ENCODE results near the gene ANKRD34A. TPM values are rescaled to one million over a fixed set of nuclear protein-coding genes. Genes with fewer than 3 reads are reported as not detected.
A peak's percentile ranks its signal among the peaks of the same experiment; 100 is the strongest.

ANKRD34A gene
- total and polyA plus RNA-seq, 2 of the 13 experiments (the other 11 are each of a cell fraction or from before 2014, with no cell fraction given): 0.05 to 0.07 TPM

DNA sequence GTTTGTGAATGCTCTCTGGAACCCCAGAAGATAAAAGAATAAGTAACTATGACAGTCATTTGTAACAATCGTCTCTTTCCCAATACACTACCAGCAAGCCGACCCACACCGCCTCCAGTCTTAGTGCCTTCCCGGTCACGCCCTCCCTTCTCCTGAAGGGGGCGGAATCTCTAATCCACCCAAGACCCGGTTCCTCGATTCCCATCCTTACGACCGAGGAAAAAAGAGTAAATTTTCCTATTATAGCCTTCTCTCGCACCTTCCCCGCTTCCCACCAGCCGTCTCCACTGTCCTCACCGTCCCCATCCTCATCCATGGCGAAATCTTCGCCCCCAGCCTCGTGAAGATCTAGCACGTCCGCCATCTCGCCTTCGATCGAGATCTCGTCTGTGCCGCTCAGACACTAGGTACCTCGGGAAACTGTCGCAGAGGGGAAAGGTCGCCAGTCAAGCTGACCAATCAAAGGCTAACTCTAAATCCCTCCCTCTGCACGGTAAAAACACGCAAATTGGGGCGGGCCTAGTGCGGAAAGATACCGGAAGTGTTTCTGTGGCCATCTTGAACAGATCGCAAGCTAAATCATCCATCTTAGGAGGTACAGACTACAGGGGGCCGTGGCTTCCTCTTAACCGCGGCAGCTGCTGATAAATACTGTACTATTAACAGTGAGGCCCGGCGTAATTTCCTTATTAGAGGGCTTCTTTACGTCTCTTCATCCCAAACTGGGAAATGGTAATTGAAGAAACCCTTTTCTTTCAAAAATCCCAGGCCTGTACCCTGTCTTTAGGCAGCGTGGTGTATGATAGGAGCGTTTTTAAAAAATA lies 37.1 kb downstream of the ANKRD34A start, which contains the start of gene RBM8A (continued):
- TF ChIP-seq USF2 (IDR thresholded peaks at IDR 0.05; ENCODE audit: low read depth, low read length) (no peak), USF2 (CRISPR knock-in tag; IDR thresholded peaks at IDR 0.05; ENCODE audit: borderline replicate concordance) (no peak), SKI (IDR thresholded peaks at IDR 0.05; ENCODE audit: partially characterized antibody) (no peak), SP5 (CRISPR knock-in tag; IDR thresholded peaks at IDR 0.05; ENCODE audit: borderline replicate concordance, low read depth) (peak; percentile 49; the same call in 1 of the 2 replicates), ZNF841 (CRISPR knock-in tag; IDR thresholded peaks at IDR 0.05; ENCODE audit: borderline replicate concordance) (no peak), ZBTB7A (CRISPR knock-in tag; IDR thresholded peaks at IDR 0.05) (no peak), KDM3A (CRISPR knock-in tag; IDR thresholded peaks at IDR 0.05; ENCODE audit: low read depth) (peak; percentile 29; the same call in 1 of the 2 replicates), HOXA7 (CRISPR knock-in tag; IDR thresholded peaks at IDR 0.05) (no peak), FOXA3 (CRISPR knock-in tag; IDR thresholded peaks at IDR 0.05) (no peak; the same call in 1 of the 2 replicates), ZNF549 (CRISPR knock-in tag; IDR thresholded peaks at IDR 0.05) (no peak), PRDM4 (CRISPR knock-in tag; IDR thresholded peaks at IDR 0.05; ENCODE audit: borderline replicate concordance) (peak; percentile 64; the same call in 1 of the 2 replicates), KLF13 (CRISPR knock-in tag; IDR thresholded peaks at IDR 0.05) (no peak), SP4 (CRISPR knock-in tag; IDR thresholded peaks at IDR 0.05) (peak; percentile 75), SYNCRIP (IDR thresholded peaks at IDR 0.05; ENCODE audit: insufficient read depth, low read depth, low read length) (no peak), RERE (CRISPR knock-in tag; IDR thresholded peaks at IDR 0.05; ENCODE audit: low read depth) (no peak), ZNF674 (CRISPR knock-in tag; IDR thresholded peaks at IDR 0.05; ENCODE audit: low read depth) (no peak), ZFP62 (CRISPR knock-in tag; IDR thresholded peaks at IDR 0.05) (no peak), ZNF33B (CRISPR knock-in tag; IDR thresholded peaks at IDR 0.05) (no peak), ZNF761 (CRISPR knock-in tag; conservative IDR thresholded peaks at IDR 0.05) (no peak)
